ENCODE data around the gene RGS8.

DNA sequence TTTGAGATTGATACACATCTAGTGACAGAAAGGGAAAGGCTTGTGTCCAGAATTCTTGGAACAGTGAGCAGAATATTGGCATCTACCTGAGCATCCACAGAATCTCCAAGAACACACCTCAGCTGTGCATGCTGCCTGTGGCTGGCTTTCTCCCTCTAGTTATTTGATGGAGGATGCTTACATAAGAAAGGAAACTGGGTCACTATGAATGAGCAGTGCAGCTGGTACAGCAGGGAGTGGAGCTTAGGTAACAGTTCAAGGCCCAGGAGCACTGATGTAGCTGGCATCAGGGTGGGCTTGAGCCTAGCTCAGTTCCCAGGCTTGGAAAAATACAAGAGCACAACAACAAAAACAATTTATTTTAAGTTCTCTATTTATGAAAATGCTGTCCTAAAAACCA lies 26.3 kb downstream of the RGS8 start:
- TF ChIP-seq POLR2A (IDR thresholded peaks at IDR 0.05; ENCODE audit: low read depth, low read length) (no peak), TAF1 (IDR thresholded peaks at IDR 0.05; ENCODE audit: low read depth, low read length) (no peak), POLR2AphosphoS5 (IDR thresholded peaks at IDR 0.05; ENCODE audit: low read depth, low read length) (no peak), PAX5 (IDR thresholded peaks at IDR 0.05; ENCODE audit: insufficient read depth, low read length, severe bottlenecking) (no peak)
